GM19193 (cell line): Measurements from ENCODE around the gene TRNT1.

ENCODE experiments used
- POLR2A ChIP-seq: IDR thresholded peaks from 4 replicates; pipeline ENCODE4 v1.6.1; 2011; ENCODE audit not compliant: insufficient read depth, insufficient read length; ENCODE audit errors: extremely low read depth

The TRNT1 gene

GRCh38 chr3:3126477-3127431 lies at the start of gene TRNT1:
Gene TRNT1, plus strand, starts transcription at chr3:3126940. Its CDS starts 2,101 bp downstream, at chr3:3129041.
- peak; percentile 95 for TF ChIP-seq POLR2A

- TF ChIP-seq POLR2A: no peak
Observed at GRCh38 chr3:3080309-3080708, 46.4 kb upstream of the TRNT1 start.

GRCh38 chr3:3081381-3082233 lies 45.1 kb upstream of the TRNT1 start:
- no peak for TF ChIP-seq POLR2A

- no peak for TF ChIP-seq POLR2A
Observed at GRCh38 chr3:3082234-3082924, 44.4 kb upstream of the TRNT1 start.

GRCh38 chr3:3084890-3085289 lies 41.9 kb upstream of the TRNT1 start:
- no peak for TF ChIP-seq POLR2A

- no peak for TF ChIP-seq POLR2A
Observed at GRCh38 chr3:3085782-3086181, 41.0 kb upstream of the TRNT1 start.

- TF ChIP-seq POLR2A: no peak
Observed at GRCh38 chr3:3086239-3086638, 40.5 kb upstream of the TRNT1 start.

- no peak for TF ChIP-seq POLR2A
Observed at GRCh38 chr3:3087279-3087678, 39.5 kb upstream of the TRNT1 start.

GRCh38 chr3:3087716-3088465 lies 38.8 kb upstream of the TRNT1 start:
- TF ChIP-seq POLR2A: no peak

GRCh38 chr3:3089017-3089416 lies 37.7 kb upstream of the TRNT1 start:
- TF ChIP-seq POLR2A: no peak

- no peak for TF ChIP-seq POLR2A
Observed at GRCh38 chr3:3097958-3098357, 28.8 kb upstream of the TRNT1 start.

GRCh38 chr3:3101660-3102458 lies 24.9 kb upstream of the TRNT1 start:
- TF ChIP-seq POLR2A: no peak

GRCh38 chr3:3102751-3103150 lies 24.0 kb upstream of the TRNT1 start:
- no peak for TF ChIP-seq POLR2A

- TF ChIP-seq POLR2A: no peak
Observed at GRCh38 chr3:3105246-3105645, 21.5 kb upstream of the TRNT1 start.

GRCh38 chr3:3105815-3106214 lies 20.9 kb upstream of the TRNT1 start:
- no peak for TF ChIP-seq POLR2A
